Daoy (cell line): ENCODE results near the gene STMND1. TPM values are rescaled to one million over a fixed set of nuclear protein-coding genes. Genes with fewer than 3 reads are reported as not detected.
A peak's percentile ranks its signal among the peaks of the same experiment; 100 is the strongest.
"Not testable (repeated sequence)": the region's sequence is repeated elsewhere in the genome, so short reads cannot be mapped to it uniquely, and the experiment has no call there.

Source experiments
- DNase-seq: peaks from one replicate; pipeline ENCODE4 v3.0.0-alpha.2; 2015; ENCODE audit warnings: low read depth
- total RNA-seq: library from RNA; depleted of rRNA; stranded (reverse); fragments of >200 nt; shearing (Covaris generic); gene quantifications from 2 replicates; pipeline ENCODE4 v1.2.3, GENCODE V29; 2014; rRNA removed

The STMND1 gene
- 0.29 and 0.33 TPM in 2 replicates for total RNA-seq

DNA sequence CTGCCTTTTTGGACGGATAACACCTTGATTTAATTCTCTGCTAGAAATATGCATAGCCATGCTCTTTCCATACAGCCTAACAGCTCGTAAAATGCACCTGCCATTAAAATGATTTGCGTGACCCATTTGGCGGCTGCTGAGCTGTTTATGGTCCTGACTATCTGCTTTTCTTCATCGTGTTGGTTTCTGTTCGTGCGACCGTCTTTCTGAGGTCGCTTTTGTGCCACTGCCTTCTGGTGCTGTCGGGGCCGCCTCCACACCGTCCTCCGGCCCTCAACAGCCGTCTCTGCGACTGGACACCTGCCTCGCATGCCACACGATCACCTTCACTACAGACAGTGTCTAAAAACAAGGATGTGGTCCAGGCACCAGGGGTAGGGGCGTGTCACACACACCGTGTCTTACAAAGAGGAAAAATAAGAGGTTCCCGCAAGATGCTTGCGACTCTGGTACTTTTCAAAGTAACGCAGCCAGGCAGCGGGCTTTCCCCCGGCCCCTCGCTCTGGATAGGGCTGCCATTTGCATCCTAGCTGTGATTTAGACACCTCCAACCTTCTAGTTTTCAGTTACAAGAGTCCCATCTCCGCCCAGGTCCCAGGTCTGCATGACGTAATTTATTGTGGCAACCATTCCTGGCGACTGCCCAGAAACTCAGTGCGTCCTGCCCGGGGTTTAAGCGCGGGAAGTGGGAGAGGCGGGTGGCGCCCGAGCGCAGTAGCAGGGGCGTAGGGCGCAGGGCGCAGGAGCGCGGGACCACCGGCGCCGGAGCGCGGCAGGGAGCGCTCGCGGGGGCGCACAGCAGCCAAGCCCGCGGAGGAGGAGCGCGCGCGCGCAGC lies at the start of gene STMND1:
Gene STMND1 (plus strand): TSS at position 629 of the 836 bp plus-strand sequence. CDS start 208 bp downstream, outside the sequence.
- peak; percentile 73 for DNase-seq

DNA sequence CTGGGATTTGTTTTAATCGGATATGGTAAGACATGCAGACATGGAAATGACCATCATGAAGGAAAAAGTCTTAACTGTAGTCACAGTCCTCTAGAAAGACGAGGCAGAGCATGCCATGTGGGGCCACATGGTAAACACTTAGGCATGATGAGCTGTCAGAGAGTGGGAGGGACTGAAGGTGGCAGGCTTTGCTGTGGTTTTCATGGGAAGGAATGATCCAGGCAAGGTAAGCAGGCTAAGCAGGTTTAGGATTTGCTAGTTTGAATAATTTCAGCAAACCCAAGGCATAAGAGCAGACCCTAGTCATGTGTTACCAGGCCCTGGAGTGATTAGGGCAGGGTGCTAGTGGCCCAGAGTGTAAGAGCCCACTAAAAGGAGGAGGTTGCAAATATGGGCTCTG lies 47.2 kb upstream of the STMND1 start:
- peak; percentile 25 for DNase-seq

DNA sequence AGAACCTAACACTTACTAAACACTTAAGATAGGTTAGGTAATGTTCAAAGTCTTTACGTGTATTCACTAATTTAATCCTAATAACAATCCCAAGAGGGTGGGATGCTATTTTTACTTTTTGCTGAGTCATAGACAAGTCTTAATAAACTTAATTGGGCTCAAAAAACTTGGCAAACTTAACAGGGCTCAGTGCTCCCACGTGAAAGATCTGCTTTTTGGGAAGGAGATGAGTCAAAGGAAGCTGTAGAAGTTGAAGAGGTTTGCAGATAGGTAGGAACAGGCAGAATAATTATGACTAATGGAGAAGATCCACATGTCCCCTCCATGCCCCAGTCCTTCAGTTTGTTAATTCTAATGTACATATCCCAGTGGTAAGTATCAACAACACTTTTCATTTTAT lies 44.5 kb upstream of the STMND1 start:
- peak; percentile 15 for DNase-seq

DNA sequence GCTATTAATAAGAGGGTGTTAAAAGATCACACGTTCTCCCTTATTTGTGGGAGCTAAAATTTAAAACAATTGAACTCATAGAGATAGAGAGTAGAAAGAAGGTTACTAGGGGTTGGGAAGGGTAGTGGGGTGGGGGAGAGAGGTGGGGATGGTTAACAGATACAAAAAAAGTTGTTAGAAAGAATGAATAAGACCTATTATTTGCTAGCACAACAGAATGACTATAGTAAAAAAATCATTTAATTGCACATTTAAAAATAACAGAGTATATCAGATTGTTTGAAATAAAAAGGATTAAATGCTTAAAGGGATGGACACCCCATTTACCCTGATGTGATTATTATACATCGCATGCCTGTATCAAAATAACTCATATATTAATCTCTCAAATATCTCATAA lies 43.3 kb upstream of the STMND1 start:
- no peak for DNase-seq

DNA sequence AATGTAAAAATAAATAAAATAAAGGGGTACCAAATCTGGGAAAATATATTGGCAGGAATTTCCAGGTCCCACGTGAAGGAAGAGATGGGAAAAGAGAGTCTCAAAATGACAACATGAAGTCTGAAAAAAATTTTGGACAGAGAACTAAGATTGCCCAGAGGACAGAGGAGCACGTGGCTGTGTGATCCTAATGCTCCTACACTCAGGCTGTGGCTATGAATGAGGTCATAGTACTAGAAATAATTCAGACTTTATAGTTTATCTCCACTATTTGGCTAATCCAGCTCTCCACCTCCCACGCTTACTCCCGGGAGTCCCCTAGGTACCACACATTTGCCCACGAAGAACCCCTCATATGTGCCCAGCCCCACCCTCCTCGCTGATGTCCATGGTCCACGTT lies 42.8 kb upstream of the STMND1 start:
- DNase-seq, result no peak

DNA sequence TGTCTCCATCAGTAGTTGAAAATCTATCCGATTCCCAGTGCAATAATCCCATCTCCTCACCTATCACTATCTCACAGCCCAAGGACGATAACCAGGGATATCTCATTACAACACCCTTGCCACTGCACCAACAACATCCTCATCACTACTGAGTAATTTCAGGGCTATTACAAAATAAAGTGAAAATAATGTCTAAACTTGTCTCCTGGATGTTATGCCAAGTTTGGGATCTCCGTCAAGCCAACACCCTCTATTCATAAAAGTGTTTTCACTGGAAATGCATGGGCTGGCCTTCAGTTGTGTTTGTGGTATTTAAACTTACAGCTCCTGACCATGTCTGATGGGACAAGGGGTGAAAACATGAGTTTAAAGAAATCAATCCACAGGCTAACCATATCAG lies 42.0 kb upstream of the STMND1 start:
- no peak for DNase-seq

DNA sequence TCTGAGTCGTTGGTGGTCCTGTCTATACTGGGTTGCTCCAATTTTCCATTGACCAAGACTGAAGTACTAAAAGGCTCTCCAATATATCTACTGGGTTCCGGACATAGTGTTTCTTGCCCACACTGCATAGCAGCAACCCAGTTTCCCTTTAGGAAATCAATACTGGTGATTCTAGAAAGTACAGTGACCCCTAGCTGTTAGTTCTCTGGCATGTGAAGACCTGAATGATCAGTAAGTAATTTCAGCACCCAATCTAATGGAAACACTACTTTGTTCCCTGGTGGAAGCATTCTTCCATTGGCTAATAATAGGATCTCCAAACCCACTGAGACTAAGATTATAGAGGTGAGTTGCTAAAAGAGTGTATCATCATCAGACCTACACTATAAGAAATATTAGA lies 40.8 kb upstream of the STMND1 start:
- DNase-seq, result no peak

DNA sequence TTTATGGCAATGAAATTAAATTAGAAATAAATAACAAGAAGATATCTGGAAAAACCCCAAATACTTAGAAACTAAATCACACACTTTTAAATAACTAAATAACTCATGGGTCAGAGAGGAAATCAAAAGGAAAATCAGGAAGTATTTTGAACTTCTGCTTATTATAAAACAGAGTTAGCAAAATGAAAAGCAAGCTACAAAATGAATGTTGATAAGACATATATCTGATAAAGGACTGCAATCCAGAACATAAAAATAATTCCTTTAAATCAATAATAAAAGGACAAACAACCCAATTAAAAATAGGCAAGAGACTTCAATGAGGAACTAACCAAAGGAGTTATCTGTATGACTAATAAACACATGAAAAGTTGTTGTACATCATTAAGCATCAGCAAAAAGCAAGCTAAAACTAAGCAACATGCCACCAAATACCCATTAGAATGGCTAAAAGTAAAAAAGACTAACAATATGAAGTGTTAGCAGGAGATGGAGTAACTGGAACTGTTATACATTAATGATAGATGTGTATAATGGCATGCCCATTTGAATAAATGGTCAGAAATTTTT lies 38.9 kb upstream of the STMND1 start:
- no peak for DNase-seq

DNA sequence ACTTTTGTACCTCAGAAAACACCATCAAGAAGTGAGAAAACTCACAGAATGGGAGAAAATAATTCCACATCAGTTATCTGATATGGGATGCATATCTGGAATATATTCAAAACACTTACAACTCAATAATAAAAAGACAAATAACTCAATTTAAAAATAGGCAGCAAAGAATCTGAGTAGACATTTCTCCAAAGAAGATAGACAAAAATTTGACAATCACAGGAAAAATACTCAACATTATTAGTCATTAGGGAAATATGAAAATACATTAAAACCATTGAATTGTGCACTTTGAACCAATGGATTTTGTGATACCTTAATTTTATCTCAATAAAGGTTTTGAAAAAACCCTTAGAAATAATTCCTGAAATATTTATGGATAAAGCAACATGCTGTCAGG lies 36.9 kb upstream of the STMND1 start:
- DNase-seq, result no peak

DNA sequence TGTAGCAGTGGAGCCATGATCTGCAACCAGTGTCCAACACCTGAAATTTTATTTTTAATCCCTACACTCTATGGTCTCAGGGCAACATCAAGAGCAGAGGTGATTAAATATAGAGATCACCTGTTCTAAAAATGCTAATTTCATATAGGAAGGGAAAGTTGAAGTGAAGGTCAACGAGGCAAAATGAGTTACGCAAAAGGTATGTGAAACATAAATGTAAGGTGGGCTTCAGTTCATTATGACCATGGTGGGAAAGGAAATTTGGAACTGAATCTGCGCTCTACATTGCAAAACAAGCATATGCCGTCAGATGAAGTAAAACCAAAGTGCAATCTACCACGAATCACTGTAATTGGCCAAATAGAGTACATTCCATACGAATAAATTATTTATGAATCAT lies 35.2 kb upstream of the STMND1 start:
- DNase-seq, result no peak

DNA sequence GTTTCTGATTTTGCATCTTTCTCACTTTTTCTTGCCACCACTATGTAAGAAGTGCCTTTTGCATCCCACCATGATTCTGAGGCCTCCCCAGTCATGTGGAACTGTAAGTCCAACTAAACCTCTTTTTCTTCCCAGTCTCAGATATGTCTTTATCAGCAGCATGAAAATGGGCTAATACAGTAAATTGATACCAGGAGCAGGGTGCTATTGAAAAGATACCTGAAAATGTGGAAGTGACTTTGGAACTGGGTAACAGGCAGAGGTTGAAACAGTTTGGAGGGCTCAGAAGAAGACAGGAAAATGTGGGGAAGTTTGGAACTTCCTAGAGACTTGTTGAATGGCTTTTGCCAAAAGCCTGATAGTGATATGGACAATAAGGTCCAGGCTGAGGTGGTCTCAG lies 32.9 kb upstream of the STMND1 start:
- not testable (repeated sequence) for DNase-seq

DNA sequence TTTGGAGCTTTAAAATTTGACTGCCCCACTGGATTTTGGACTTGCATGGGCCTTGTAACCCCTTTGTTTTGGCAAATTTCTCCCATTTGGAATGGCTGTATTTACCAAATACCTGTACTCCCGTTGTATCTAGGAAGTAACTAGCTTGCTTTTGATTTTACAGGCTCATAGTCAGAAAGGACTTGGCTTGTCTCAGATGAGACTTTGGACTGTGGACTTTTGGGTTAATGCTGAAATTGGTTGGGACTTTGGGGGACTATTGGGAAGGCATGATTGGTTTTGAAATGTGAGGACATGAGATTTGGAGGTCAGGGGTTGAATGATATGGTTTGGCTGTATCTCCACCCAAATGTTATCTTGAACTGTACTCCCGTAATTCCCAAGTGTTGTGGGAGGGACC lies 31.4 kb upstream of the STMND1 start:
- not testable (repeated sequence) for DNase-seq

DNA sequence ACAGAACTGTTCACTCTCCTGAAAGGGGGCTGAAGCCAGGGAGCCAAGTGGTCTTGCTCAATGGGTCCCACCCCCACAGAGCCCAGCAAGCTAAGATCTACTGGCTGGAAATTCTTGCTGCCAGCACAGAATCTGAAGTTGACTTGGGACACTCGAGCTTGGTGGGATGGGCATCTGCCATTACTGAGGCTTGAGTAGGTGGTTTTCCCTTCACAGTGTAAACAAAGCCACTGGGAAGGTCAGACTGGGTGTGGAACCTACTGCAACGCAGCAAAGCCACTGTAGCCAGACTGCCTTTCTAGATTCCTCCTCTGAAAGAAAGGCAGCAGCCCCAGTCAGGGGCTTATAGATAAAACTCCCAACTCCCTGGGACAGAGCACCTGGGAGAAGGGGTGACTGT lies 28.3 kb upstream of the STMND1 start:
- DNase-seq, result not testable (repeated sequence)

DNA sequence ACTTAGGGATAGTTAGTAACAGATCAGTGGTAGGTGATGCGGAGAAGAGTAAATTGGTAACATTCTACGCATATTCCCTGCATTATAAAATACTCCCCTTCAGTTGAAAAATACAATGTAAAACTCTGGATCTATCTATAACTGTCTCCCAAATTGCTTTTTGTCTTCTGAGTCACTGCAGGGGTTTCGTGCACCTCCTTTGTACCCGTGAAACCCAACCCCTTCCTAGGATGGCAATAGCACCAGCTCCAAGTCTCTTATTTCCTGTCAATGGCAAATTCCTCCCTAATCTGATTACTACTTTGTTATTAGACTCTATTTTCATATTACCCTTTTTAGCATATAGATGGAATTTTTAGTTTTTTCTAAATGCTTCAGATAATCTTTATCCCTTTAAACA lies 20.6 kb upstream of the STMND1 start:
- no peak for DNase-seq

DNA sequence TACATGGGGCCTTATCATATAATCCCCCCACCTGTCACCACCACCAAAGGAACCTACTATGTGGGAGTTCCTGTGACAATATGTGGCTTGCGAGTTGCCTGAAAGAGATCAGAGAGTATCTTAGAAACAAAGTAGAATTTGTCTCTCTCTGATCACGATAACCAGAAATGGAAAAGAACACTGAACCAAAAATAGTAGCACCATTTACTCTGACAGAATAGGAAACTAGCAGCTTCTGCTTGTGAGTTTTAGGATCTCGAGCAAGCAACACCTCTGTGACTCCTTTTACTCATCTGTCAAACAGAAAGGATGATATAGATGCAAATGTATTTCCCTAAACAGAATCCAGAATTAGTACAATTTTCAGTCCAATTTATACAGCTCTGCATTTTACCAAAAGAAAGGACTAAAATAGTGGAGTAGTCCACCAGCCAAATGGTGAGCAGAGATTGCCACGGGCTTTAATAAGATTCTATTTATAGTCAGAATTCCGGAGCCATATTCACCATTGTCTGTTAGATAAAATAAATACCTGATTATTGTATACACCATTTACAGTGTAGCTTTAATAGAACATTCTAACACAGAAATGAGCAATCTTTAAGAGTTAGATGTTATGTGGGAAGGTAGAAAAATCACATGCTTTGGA lies 19.9 kb upstream of the STMND1 start:
- DNase-seq, result no peak

DNA sequence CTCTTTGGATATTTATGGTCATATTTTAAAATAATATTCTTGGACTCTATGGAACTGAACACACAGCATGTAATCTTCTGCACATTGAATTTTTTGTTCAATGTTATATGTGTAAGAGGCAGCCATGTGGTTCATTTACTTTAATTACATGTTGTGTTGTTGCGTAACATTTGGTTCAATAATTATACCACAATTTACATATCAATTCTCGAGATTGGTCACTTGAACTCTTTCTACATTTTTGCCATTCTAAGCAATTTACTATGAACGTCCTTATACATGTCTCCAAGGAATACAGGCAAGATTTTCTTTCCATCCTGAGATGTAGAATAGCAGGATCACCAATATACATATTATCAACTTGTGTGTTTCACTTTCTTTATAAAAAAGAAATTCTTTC lies 18.5 kb upstream of the STMND1 start:
- DNase-seq, result no peak

DNA sequence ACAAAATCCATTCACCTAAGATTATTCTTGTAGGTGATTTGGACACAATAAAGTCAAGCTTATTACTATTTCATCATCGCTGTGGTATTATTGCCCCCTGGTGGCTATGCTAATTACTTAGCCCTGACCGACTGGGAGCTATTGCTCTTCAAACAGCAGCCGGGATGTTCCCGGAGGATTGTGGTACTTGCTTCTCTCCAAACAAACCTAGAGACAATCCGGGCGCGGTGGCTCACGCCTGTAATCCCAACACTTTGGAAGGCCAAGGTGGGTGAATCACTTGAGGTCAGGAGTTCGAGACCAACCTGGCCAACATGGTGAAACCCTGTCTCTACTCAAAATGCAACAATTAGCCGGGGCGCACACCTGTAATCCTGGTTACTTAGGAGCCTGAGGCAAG lies 15.4 kb upstream of the STMND1 start:
- peak; percentile 78 for DNase-seq

DNA sequence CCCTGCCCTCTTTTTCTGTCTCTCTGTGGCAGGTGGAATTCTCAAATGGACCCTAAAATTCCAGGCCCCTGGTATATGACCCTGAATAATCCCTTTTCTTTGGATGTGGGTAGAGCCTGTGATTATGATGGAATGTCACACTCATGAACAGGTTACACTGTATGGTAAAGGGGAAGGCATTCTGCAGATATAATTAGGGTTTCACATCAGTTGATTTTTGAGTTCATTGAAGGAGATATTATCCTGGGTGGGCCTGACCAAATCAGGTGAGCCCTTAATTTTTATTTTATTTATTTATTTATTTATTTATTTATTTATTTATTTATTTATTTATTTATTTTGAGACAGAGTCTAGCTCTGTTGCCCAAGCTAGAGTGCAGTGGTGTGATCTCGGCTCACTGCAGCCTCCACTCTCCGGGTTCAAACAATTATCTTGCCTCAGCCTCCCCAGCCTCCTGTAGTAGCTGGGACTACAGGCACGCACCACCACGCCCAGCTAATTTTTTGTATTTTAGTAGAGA lies 13.7 kb upstream of the STMND1 start:
- DNase-seq, result no peak

DNA sequence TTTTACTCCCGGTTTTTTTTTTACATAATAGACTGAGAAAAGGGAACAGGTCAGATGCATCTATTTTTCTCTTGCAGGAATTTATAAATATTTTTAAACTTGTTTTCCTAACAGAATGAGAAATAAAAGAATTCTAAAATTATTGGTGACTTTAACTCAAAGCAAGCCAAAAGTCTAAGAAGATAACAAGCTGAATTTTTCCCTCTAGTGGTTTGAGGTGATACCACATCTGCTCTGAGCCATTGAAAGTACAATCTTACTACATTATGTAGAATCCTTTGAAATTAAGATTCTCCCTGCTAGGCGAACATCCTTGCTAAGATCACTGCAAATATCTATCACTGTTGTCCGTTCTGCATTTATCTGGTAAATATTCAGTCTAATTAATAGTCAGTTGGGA lies 10.7 kb upstream of the STMND1 start:
- DNase-seq, result no peak

DNA sequence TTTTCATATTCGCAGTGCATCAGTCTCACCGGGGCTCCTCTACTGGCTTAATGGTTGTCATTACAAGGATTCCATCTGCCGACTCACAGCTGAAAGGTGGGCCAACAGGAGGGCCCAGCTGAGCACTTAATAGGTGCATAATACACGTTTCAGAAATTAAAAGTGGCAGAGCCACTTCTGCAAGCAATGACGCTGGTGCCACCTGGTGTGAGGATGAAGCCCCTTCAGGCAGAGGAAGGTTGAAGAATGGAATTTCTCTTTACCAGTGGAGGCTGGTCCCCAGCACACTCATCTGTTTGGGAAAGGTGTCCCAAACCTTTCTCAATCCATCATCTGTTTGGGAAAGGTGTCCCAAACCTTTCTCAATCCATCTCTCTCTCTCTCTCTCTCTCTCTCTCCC lies 8.2 kb upstream of the STMND1 start:
- peak; percentile 41 for DNase-seq

DNA sequence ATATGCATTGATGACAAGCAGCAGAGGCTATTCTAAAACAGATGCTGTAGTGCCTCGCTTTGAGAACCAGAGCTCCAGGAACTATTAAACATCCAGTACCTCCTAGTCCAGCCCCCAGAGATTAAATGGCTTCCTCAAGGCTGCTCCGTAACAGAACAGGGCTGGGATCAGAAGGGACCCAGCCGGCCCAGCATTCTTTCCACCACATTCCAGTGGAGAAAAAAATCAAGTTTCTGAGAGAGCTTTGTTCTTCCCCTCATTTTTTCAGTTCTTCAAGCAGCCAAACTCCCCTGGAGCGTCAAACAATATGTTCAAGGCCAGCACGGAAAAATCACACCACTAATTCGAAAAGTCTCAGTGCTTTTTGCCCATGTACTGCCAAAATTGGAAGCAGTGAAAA lies 5.8 kb upstream of the STMND1 start:
- DNase-seq, result no peak

DNA sequence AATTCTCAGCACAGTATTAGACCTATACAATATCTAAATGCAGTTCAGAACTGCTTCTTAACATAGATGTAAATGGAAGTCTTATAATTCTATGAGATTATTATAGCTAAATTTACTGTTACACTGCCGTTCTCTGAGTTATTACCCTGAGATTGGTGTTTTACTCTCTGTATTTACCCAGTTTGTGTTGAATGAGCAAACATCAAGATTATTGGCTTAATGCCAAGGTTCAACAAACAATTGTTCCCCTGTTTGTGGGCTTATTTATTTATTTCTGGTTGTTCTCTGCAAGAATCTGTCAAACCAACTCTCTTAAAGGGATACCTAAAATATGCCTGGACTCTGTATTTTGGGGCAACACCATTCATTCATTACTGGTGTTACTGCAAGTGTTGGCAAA lies 5.2 kb upstream of the STMND1 start:
- no peak for DNase-seq

DNA sequence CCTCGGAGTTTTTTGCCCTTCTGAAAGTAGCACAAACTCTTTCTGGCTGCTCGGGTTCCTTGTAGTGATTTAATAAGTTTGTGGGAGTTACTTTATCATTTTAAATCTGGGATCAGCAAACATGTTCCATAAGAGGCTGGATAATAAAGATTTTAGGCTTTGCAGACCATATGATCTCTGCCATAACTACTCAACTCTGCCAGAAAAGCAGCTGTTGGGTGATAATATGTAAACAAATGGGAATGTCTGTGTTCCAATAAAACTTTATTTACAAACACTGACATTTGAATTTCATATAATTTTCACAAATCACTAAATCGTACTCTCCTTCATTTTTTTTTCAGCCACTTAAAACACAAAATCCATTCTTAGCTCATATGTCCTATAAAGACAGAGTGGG lies 3.9 kb upstream of the STMND1 start:
- DNase-seq, result no peak
